Measurements from ENCODE around the gene NOL4L. TPM values are rescaled to one million over a fixed set of nuclear protein-coding genes. Genes with fewer than 3 reads are reported as not detected.

NOL4L gene
- polyA plus RNA-seq, 1 donor (not counting 4 experiments of a cell fraction or from before 2014, with no cell fraction given): 1.0 TPM

DNA sequence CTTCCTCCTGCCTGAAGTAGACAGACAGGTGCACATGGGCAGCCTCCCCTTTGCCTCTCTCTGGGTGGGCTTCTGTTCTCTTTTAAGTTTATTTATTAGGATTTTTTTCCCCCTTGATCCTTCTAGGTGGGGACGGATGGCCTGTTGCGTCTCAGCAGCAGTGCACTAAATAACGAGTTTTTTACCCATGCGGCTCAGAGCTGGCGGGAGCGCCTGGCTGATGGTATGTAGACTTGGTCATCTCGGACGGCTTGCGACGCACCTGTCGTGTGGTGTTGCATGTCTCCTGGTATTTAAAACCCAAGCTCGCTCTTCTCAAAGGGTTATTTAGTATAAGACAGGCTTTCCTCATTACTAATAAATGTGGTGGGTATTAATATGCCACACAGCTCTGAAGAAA lies 153.7 kb downstream of the NOL4L start:
- Histone ChIP-seq H3K4me3 (ENCODE audit: control insufficient read depth in 2 of 3, extremely low read depth in 1 of 3, insufficient read depth in 2 of 3, low read depth in 1 of 3, low read length in 3 of 3) (no peak overlapping the region), H3K27ac (ENCODE audit: control insufficient read depth, insufficient read depth, low read length) (no peak overlapping the region), H3K9me1 (ENCODE audit: control insufficient read depth, extremely low read depth, insufficient read depth, low read length) (no peaks in the 10 kb centered on the region), H3K9me3 (ENCODE audit: control insufficient read depth, low read depth, low read length) (no peaks in the 10 kb centered on the region), H3K27me3 (ENCODE audit: control insufficient read depth, extremely low read depth, insufficient read depth, low read length) (no peaks in the 10 kb centered on the region), H3K36me3 (ENCODE audit: control insufficient read depth in 2 of 2, extremely low read depth in 1 of 2, insufficient read depth in 2 of 2, low read length in 2 of 2) (peaks cover 32 to 64% of the 10 kb centered on the region in 2 experiments), H3K79me2 (ENCODE audit: control insufficient read depth, insufficient read depth, low read length) (no peaks in the 10 kb centered on the region), H2AFZ (ENCODE audit: control insufficient read depth, low read length) (no peak overlapping the region), H4K20me1 (ENCODE audit: control insufficient read depth, extremely low read depth, insufficient read depth, low read length) (no peaks in the 10 kb centered on the region), H3K4me1 (ENCODE audit: control insufficient read depth, extremely low read depth, insufficient read depth, low read length) (no peaks in the 10 kb centered on the region), H3K9ac (ENCODE audit: control insufficient read depth, extremely low read depth, insufficient read depth, low read length) (no peak overlapping the region), H3K4me2 (ENCODE audit: control insufficient read depth, extremely low read depth, insufficient read depth, low read depth, low read length) (no peak overlapping the region)
- FAIRE-seq (no peak), DNase-seq (ENCODE audit: low read depth, low spot score) (no peak)
- dilution Hi-C loops (cut with MboI; ENCODE audit: extremely low pct_ligation_motif_present, low sequenced_read_pairs): no loop called here
- TF ChIP-seq, protein P1, sequence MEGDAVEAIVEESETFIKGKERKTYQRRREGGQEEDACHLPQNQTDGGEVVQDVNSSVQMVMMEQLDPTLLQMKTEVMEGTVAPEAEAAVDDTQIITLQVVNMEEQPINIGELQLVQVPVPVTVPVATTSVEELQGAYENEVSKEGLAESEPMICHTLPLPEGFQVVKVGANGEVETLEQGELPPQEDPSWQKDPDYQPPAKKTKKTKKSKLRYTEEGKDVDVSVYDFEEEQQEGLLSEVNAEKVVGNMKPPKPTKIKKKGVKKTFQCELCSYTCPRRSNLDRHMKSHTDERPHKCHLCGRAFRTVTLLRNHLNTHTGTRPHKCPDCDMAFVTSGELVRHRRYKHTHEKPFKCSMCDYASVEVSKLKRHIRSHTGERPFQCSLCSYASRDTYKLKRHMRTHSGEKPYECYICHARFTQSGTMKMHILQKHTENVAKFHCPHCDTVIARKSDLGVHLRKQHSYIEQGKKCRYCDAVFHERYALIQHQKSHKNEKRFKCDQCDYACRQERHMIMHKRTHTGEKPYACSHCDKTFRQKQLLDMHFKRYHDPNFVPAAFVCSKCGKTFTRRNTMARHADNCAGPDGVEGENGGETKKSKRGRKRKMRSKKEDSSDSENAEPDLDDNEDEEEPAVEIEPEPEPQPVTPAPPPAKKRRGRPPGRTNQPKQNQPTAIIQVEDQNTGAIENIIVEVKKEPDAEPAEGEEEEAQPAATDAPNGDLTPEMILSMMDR (optimal IDR thresholded peaks at IDR 0.05 in 1 of 3, IDR thresholded peaks at IDR 0.05 in 1 of 3, conservative IDR thresholded peaks at IDR 0.05 in 1 of 3; ENCODE audit: extremely low read depth in 1 of 3, insufficient read depth in 2 of 3, low read length in 3 of 3): no peak
- TF ChIP-seq EZH2 (IDR thresholded peaks at IDR 0.05; ENCODE audit: low read length): no peak

DNA sequence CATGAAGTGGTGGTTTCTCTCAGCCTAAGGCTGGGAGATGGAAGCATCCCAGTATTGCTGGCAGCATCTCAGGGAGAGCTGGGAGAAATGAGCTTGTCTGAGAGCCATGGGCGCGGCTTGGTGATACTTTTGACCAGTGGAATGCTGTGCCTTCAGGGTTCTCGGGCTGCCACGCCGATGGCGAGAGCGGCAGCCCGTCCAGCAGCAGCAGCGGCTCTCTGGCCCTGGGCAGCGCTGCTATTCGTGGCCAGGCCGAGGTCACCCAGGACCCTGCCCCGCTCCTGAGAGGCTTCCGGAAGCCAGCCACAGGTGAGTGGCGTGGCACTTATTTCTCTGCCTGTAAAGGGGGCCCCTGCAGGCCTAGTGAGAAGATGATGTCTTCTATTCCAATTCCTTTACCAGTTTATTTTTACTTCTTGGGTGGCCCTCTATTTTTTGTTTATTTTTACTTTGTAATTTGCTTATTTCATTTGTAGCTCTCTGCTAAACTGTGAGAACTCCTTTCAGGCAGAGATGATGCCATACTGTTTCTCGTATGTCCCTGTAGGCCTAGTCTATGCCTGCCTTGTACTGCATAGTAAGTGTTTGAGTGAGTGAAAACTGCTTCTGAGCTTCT lies 155.3 kb downstream of the NOL4L start:
- no peak overlapping the region for H3K4me3 ChIP-seq (ENCODE audit: control insufficient read depth in 2 of 3, extremely low read depth in 1 of 3, insufficient read depth in 2 of 3, low read depth in 1 of 3, low read length in 3 of 3)
- H3K9me3 ChIP-seq (ENCODE audit: control insufficient read depth, low read depth, low read length): no peaks in the 10 kb centered on the region
- TF ChIP-seq EZH2 (IDR thresholded peaks at IDR 0.05; ENCODE audit: low read length): no peak
- TF ChIP-seq, protein P1 (optimal IDR thresholded peaks at IDR 0.05 in 1 of 3, IDR thresholded peaks at IDR 0.05 in 1 of 3, conservative IDR thresholded peaks at IDR 0.05 in 1 of 3; ENCODE audit: extremely low read depth in 1 of 3, insufficient read depth in 2 of 3, low read length in 3 of 3): no peak
- no peaks in the 10 kb centered on the region for H3K4me1 ChIP-seq (ENCODE audit: control insufficient read depth, extremely low read depth, insufficient read depth, low read length)
- H3K27ac ChIP-seq (ENCODE audit: control insufficient read depth, insufficient read depth, low read length): no peak overlapping the region
- H3K9me1 ChIP-seq (ENCODE audit: control insufficient read depth, extremely low read depth, insufficient read depth, low read length): no peaks in the 10 kb centered on the region
- H4K20me1 ChIP-seq (ENCODE audit: control insufficient read depth, extremely low read depth, insufficient read depth, low read length): no peaks in the 10 kb centered on the region
- peaks cover 1% of the 10 kb centered on the region for H3K79me2 ChIP-seq (ENCODE audit: control insufficient read depth, insufficient read depth, low read length)
- no peak overlapping the region for H3K9ac ChIP-seq (ENCODE audit: control insufficient read depth, extremely low read depth, insufficient read depth, low read length)
- H3K4me2 ChIP-seq (ENCODE audit: control insufficient read depth, extremely low read depth, insufficient read depth, low read depth, low read length): no peak overlapping the region
- no peaks in the 10 kb centered on the region for H3K27me3 ChIP-seq (ENCODE audit: control insufficient read depth, extremely low read depth, insufficient read depth, low read length)
- peaks cover 19 to 49% of the 10 kb centered on the region in 2 experiments for H3K36me3 ChIP-seq (ENCODE audit: control insufficient read depth in 2 of 2, extremely low read depth in 1 of 2, insufficient read depth in 2 of 2, low read length in 2 of 2)
- no peak for FAIRE-seq
- no peak for DNase-seq (ENCODE audit: low read depth, low spot score)
- dilution Hi-C loops (cut with MboI; ENCODE audit: extremely low pct_ligation_motif_present, low sequenced_read_pairs): no loop called here
- H2AFZ ChIP-seq (ENCODE audit: control insufficient read depth, low read length): no peak overlapping the region

Measured in keratinocyte (primary cell).